Measurements from ENCODE around the gene EEF1AKMT2. TPM values are rescaled to one million over a fixed set of nuclear protein-coding genes. Genes with fewer than 3 reads are reported as not detected.
"Not testable (repeated sequence)": the region's sequence is repeated elsewhere in the genome, so short reads cannot be mapped to it uniquely, and the experiment has no call there.

The EEF1AKMT2 gene
- total RNA-seq, 1 donor from 2014 or later, result 17.0 TPM

- TF ChIP-seq CTCF (conservative IDR thresholded peaks at IDR 0.05; ENCODE audit: low read depth, low read length), result no peak
- no peak overlapping the region for H3K4me3 ChIP-seq (ENCODE audit: low read depth, low read length)
- no peak for DNase-seq (ENCODE audit: low read depth)
These were observed 34.6 kb upstream of the EEF1AKMT2 start for GRCh38 chr10:124826262-124826661.

- H3K4me3 ChIP-seq (ENCODE audit: low read depth, low read length), result no peak overlapping the region
- no peak for DNase-seq (ENCODE audit: low read depth)
- TF ChIP-seq CTCF (conservative IDR thresholded peaks at IDR 0.05; ENCODE audit: low read depth, low read length), result no peak
These were observed 34.0 kb upstream of the EEF1AKMT2 start for GRCh38 chr10:124825702-124826101.

- H3K4me3 ChIP-seq (ENCODE audit: low read depth, low read length), result not testable (repeated sequence)
These were observed 33.2 kb upstream of the EEF1AKMT2 start for GRCh38 chr10:124824932-124825331.

GRCh38 chr10:124824507-124824906 is 32.8 kb upstream of the EEF1AKMT2 start:
- no peak for TF ChIP-seq CTCF (conservative IDR thresholded peaks at IDR 0.05; ENCODE audit: low read depth, low read length)
- no peak for DNase-seq (ENCODE audit: low read depth)
- no peak overlapping the region for H3K4me3 ChIP-seq (ENCODE audit: low read depth, low read length)

More at GRCh38 chr10:124824932-124825331, 33.2 kb upstream of the EEF1AKMT2 start:
- not testable (repeated sequence) for DNase-seq (ENCODE audit: low read depth)

GRCh38 chr10:124821520-124821919 is 29.8 kb upstream of the EEF1AKMT2 start:
- DNase-seq (ENCODE audit: low read depth), result no peak
- no peak for TF ChIP-seq CTCF (conservative IDR thresholded peaks at IDR 0.05; ENCODE audit: low read depth, low read length)
- no peak overlapping the region for H3K4me3 ChIP-seq (ENCODE audit: low read depth, low read length)

DNA sequence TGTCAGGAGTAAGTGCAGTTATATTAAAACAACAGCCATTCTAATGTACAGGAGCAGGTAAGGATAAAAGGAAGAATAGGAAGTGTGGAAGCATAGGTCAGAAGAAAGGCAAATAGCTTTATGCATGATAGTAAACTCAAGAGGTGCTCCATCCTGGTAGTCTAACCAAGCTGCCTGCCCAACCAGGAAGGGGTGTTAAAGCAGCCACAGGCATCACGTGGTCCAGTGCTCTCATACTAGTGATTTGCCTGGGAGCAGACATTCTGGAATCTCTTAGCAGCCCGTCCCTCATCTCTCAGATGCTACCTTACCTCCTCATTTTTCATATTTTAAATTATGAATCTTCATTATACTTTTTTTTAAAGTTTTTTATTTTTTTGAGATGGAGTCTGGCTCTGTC is 28.4 kb upstream of the EEF1AKMT2 start:
- DNase-seq (ENCODE audit: low read depth), result no peak
- H3K4me3 ChIP-seq (ENCODE audit: low read depth, low read length), result no peak overlapping the region
- TF ChIP-seq CTCF (conservative IDR thresholded peaks at IDR 0.05; ENCODE audit: low read depth, low read length), result no peak

DNA sequence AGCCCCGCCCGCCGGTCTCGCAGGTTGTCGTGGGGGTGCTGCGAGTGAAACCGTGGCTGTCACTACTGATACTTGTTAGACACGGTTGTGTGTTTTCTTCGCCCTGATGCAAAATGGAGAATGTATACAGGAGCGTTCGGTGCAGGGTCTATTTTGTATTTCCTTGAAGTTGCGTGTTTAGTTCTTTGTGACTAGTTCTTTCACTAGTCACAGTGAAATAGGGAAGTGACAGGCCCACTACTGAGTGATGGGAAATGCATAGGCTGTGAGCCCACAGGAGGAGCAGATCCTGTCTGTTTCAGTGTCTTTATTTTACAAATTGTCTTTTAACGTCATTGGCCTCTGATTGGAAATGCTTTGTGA is 10.6 kb upstream of the EEF1AKMT2 start:
- DNase-seq (ENCODE audit: low read depth), result no peak
- peak overlapping the region; percentile 91 for H3K4me3 ChIP-seq (ENCODE audit: low read depth, low read length)
- TF ChIP-seq CTCF (conservative IDR thresholded peaks at IDR 0.05; ENCODE audit: low read depth, low read length), result no peak

DNA sequence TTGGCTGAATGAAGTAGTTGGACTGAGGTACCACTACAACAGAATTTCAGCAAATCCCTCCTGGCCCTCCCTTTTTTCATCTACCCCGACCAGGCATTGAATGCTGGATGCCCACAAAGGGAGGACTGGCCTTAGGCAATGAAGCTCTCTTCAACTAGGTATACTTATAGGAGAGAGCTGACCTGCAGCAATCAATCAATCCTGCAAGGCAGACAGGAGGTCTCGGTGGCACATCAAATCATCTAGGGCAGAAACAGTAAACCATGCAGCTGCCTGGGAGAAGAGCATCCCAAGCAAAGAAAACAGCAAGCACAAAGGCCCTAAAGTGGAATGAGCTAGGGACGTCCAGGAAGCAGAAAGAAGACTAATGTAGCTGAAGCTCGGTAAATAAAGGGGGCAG is 7.5 kb upstream of the EEF1AKMT2 start:
- no peak overlapping the region for H3K4me3 ChIP-seq (ENCODE audit: low read depth, low read length)
- DNase-seq (ENCODE audit: low read depth), result no peak
- TF ChIP-seq CTCF (conservative IDR thresholded peaks at IDR 0.05; ENCODE audit: low read depth, low read length), result no peak

All from epithelial cell of proximal tubule (primary cell).